AG09319 (cell line): ENCODE measurements around the gene HSD3B7.

ENCODE experiments used
- DNase-seq: peaks from one replicate; pipeline ENCODE4 v3.0.0-alpha.2; 2010; ENCODE audit warnings: low read depth; ENCODE audit errors: extremely low read depth
- TF ChIP-seq, protein P1 (sequence below): IDR thresholded peaks from 2 replicates; pipeline ENCODE4 v1.5.1; 2011; ENCODE audit warnings: low read depth, mild to moderate bottlenecking, inconsistent platforms, low read length, moderate library complexity

HSD3B7 gene

DNA sequence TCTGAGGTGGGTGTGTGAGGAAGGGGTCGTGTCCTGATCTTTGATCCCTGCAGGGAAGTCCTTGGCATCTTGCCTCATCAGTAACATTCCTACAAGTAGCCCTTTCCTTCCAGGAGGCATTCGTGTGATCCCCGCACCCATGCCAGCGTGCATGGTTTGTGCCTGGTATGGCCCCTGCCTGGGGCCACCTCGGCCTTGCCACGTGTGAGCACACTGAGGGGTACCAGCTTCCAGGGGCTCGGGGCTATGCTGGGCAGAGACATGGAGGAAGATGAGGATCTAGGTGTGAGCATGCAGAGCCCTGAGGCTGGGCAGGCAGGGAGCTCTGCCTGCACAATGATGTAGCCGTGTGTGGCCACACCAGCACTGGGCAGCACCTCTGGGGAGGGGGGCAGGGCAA is 6.0 kb downstream of the HSD3B7 start:
- no peak for DNase-seq
- TF ChIP-seq, protein P1, sequence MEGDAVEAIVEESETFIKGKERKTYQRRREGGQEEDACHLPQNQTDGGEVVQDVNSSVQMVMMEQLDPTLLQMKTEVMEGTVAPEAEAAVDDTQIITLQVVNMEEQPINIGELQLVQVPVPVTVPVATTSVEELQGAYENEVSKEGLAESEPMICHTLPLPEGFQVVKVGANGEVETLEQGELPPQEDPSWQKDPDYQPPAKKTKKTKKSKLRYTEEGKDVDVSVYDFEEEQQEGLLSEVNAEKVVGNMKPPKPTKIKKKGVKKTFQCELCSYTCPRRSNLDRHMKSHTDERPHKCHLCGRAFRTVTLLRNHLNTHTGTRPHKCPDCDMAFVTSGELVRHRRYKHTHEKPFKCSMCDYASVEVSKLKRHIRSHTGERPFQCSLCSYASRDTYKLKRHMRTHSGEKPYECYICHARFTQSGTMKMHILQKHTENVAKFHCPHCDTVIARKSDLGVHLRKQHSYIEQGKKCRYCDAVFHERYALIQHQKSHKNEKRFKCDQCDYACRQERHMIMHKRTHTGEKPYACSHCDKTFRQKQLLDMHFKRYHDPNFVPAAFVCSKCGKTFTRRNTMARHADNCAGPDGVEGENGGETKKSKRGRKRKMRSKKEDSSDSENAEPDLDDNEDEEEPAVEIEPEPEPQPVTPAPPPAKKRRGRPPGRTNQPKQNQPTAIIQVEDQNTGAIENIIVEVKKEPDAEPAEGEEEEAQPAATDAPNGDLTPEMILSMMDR = no peak

DNA sequence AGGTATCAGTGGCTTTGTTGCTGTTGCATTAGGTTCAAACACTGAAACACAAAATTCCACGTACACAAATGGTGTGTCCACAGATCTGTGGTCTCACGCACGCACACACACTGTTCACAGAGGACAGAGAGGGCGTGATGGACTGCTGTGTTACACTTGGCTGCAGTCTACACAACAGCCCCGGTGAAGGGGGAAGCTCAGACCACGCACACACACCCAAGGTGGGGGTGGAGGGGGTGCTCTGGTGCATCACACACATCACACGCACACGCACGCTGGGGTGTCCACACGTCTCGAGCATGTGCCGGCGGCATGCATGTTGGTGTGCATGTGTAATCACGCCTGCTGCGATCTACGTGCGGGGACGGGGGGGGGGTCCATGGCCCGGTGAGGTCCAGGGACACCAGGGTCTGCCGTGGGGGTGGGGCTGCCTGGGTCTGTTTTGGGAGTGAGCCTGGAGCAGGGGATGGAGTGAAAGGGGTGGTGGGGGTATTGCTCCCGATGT is 7.3 kb downstream of the HSD3B7 start:
- DNase-seq = no peak
- TF ChIP-seq, protein P1 = no peak

DNA sequence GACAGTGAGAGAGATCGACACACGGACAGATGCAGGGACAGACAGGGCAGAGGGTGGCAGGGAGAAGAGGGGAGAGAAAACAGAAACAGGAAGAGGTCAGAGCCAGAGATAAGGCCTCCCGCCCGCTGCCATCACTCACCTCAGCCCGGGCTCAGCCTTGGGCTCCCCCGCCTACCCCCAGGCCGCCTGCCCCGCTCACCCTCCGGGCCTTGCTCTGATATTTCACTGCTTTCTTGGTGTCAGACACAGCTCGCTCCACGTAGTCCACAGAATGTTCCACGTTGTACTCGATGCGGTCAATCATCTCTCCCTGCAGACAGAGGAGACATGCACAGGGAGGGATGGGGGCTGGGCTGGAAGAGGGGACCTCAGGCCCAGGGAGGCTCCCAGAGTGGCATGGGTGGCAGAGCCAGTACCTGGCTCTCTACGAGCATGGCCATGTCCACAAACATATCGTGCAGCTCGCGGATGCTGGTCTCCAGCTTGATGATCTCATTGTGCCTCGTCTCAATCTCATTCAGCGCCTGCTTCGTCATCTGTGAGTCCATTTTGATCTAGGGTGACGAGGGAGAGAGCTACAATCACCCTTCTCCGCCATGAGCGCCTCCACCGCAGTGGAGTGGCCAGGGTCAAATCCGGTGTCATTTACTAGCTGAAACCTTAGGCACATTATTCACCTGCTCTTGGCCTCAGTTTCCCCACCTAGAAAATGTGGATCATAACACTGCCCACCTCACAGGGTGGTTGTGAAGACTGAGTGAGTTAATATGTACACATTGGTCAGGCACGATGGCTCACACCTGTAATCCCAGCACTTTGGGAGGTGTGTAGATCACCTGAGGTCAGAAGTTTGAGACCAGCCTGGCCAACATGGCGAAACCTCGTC is 8.2 kb downstream of the HSD3B7 start:
- DNase-seq = no peak
- TF ChIP-seq, protein P1 = no peak

DNA sequence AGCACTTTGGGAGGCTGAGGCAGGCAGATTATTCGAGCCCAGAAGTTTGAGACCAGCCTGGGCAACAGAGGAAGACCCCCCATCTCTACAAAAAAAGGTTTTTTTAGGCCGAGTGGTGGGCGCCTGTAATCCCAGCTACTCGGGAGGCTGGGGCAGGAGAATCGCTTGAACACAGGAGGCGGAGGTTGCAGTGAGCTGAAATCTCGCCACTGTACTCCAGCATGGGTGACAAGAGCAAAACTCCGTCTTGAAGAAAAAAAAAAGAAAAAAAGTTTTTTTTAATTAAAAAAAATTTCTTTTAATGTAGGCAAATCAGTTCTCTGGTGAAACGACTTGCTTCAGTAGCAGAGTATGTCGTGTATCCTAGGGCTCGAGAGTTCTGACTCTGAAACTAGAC is 10.9 kb downstream of the HSD3B7 start:
- TF ChIP-seq, protein P1 = no peak

DNA sequence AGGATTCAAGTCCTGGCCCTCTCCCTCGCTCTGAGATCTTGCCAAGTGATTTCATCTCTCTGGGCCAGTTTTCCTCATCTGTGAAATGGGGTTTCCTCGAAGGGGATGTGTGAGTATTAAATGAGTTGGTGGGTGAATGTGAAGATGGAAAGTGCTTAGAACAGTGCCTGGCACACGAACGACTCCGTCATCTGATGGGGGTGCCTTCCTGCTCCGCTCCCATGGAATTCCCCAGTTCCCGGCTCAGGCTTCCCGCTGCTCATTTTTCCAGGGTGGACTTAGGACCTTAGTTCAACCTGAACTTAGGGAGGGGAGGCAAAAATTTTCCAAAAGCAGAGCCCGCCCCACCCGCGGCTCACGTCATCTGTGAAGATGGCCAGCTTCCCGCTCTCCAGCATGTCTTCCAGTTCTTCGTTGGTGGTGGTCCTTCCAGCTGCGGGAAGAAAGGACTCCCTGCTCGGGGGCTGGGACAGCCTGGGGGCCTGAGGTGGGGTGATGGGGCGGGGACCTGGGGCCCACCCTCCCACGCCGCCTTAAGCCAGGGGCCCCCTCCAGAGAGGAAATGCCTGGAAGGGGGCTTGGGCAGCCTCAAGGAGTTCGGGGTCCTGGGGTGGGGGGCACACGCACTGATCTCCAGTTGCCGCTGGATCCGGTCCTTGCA is 11.4 kb downstream of the HSD3B7 start:
- DNase-seq = no peak
- TF ChIP-seq, protein P1 = no peak

More for the DNA sequence above, 10.9 kb downstream of the HSD3B7 start:
- DNase-seq = no peak

DNA sequence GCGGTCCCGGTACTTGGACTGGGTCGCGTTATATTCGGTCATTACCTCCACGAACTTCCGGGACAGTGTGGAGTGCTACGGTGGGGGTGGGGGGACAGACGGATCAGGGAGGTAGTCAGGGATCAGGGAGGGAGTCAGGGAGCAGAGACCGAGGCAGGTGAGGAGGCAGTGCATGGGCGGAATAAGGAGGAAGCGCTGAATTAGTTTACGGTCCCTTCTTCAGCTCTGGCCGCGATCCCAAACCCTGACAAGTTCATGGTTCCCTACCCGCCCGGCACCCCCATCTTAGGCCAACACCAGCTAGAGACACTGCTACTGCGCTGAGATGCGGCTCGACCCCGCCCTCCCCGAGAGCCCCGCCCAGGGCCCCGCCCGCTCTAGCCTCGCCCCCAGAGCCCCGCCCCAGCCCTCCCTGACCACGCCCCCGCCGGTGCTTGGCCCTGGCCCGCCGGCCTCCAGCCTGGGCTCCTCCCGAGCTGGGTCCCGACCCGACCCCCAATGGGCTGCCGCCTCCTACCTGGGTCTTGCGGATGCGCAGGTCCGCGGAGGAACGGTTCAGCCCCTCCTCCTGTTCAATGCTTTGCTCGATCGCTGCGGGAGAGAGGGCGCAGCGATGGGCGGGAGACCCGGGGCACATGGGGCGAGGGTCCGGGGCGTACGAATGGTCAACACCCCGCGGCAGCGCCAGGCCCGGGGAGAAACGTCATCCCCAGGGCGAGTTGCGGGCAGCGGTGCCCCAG is 12.1 kb downstream of the HSD3B7 start:
- peak; percentile 24 for DNase-seq

More for the DNA sequence above, 12.1 kb downstream of the HSD3B7 start:
- TF ChIP-seq, protein P1 = no peak
